GM12878 (cell line): ENCODE measurements around the gene SULT2B1. TPM values are rescaled to one million over a fixed set of nuclear protein-coding genes. Genes with fewer than 3 reads are reported as not detected.

ENCODE experiments used
- ATAC-seq: fragments of 200-7000 bp; cut with Tn5 transposase; 3 replicates; pipeline ENCODE4 v1.9.1; 2020; ENCODE audit warnings: mild to moderate bottlenecking, moderate library complexity
- BruUV-seq: library from RNA; stranded (reverse); fragments of 400-500 nt; replicated peaks from 2 replicates; lab custom pipeline; 2021; lab: Mats Ljungman, UMichigan
- CTCF ChIA-PET: fragments of 300-600 bp; sonication (Branson Sonifier 250); formaldehyde crosslinking; extraction: SDS; loops from one replicate; lab custom pipeline; 2021; ENCODE audit warnings: inconsistent platforms; lab: Yijun Ruan, JAX
- POLR2A ChIA-PET: fragments of 350-600 bp; formaldehyde crosslinking; extraction: SDS; loops from one replicate; lab custom pipeline; 2021; ENCODE audit warnings: inconsistent platforms; lab: Charles Lee
- RAD21 ChIA-PET: fragments of 300-600 bp; sonication (Branson Sonifier 250); formaldehyde crosslinking; loops from one replicate; lab custom pipeline; 2023; ENCODE audit warnings: antibody characterized with exemption; ENCODE audit not compliant: unreplicated experiment; lab: Charles Lee
- SMC1A ChIA-PET: fragments of 300-600 bp; sonication (Branson Sonifier 250); formaldehyde crosslinking; loops from one replicate; lab custom pipeline; 2023; ENCODE audit not compliant: unreplicated experiment, uncharacterized antibody; lab: Charles Lee
- DNase-seq: peaks from one replicate; pipeline ENCODE4 v3.0.0-alpha.2; 2011; ENCODE audit warnings: low read depth, low spot score
- FAIRE-seq: peaks from 3 replicates; lab custom pipeline; 2011; peaks lifted over from hg19 to GRCh38; lab: Jason Lieb, UNC
- H2AFZ ChIP-seq: 2 replicates; pipeline ENCODE4 v1.6.0; 2011; ENCODE audit warnings: low read depth, low read length, control low read depth; ENCODE audit not compliant: control insufficient read depth
- H3K27ac ChIP-seq: 2 replicates; pipeline ENCODE4 v1.5.1; 2011; ENCODE audit warnings: control low read depth; ENCODE audit not compliant: control insufficient read depth, insufficient read depth
- H3K27me3 ChIP-seq, 2 experiments: replicated peaks in 1 of 2; 2 replicates each; pipeline versions ENCODE4 v1.6.0 to v1.6.1; 2011; ENCODE audit warnings: low read length in 1 of 2; ENCODE audit not compliant: control insufficient read depth in 2 of 2, insufficient read depth in 2 of 2
- H3K36me3 ChIP-seq, 2 experiments: 2 replicates each; pipeline ENCODE4 v1.5.1; 2011; ENCODE audit warnings: low read length in 1 of 2; ENCODE audit not compliant: control insufficient read depth in 2 of 2, insufficient read depth in 2 of 2
- H3K4me1 ChIP-seq: 2 replicates; pipeline ENCODE4 v1.6.1; 2011; ENCODE audit warnings: mild to moderate bottlenecking, low read length, moderate library complexity, mixed read lengths; ENCODE audit not compliant: control insufficient read depth, insufficient read depth
- H3K4me2 ChIP-seq: 2 replicates; pipeline ENCODE4 v1.6.0; 2011; ENCODE audit warnings: control low read depth; ENCODE audit not compliant: control insufficient read depth, insufficient read depth
- H3K4me3 ChIP-seq: fragments of 200-600 bp; sonication (generic); 2 replicates; pipeline ENCODE4 v1.5.1; 2016
- H3K79me2 ChIP-seq: 2 replicates; pipeline ENCODE4 v1.6.0; 2011; ENCODE audit warnings: low read length; ENCODE audit not compliant: control insufficient read depth, insufficient read depth
- H3K9ac ChIP-seq: 2 replicates; pipeline ENCODE4 v1.8.0; 2011; ENCODE audit warnings: low read length, control low read depth, mixed read lengths; ENCODE audit not compliant: control insufficient read depth, insufficient read depth
- H3K9me3 ChIP-seq: replicated peaks from 3 replicates; pipeline ENCODE4 v1.5.1; 2011; ENCODE audit warnings: mild to moderate bottlenecking, low read length; ENCODE audit not compliant: control insufficient read depth, insufficient read depth
- H4K20me1 ChIP-seq: 2 replicates; pipeline ENCODE4 v1.6.0; 2011; ENCODE audit not compliant: control insufficient read depth, insufficient read depth
- BCL11A ChIP-seq: IDR thresholded peaks from 2 replicates; pipeline ENCODE4 v1.6.1; 2011; ENCODE audit warnings: low read depth, low read length
- BHLHE40 ChIP-seq, 2 experiments: fragments of 450-650 bp in 1 of 2; IDR thresholded peaks; 2 replicates each; pipeline ENCODE4 v1.6.1; 2011 to 2017; ENCODE audit warnings: low read depth in 2 of 2, borderline replicate concordance in 1 of 2, improper control_type of control experiment in 1 of 2, low read length in 1 of 2, mild to moderate bottlenecking in 1 of 2
- CREB1 ChIP-seq: IDR thresholded peaks from 2 replicates; pipeline ENCODE4 v1.6.1; 2012; ENCODE audit warnings: low read depth, mild to moderate bottlenecking, inconsistent platforms
- HDAC2 ChIP-seq: fragments of 200-600 bp; sonication (generic); IDR thresholded peaks from 2 replicates; pipeline ENCODE4 v1.6.1; 2017
- HDGF ChIP-seq: fragments of 450-650 bp; IDR thresholded peaks from 2 replicates; pipeline ENCODE4 v1.6.1; 2016; ENCODE audit warnings: antibody characterized with exemption
- KLF5 ChIP-seq: fragments of 450-650 bp; IDR thresholded peaks from 2 replicates; pipeline ENCODE4 v1.6.1; 2014; ENCODE audit warnings: mild to moderate bottlenecking; ENCODE audit not compliant: partially characterized antibody
- LARP7 ChIP-seq: fragments of 450-650 bp; IDR thresholded peaks from 2 replicates; pipeline ENCODE4 v1.6.1; 2017; ENCODE audit warnings: mild to moderate bottlenecking
- NR2F1 ChIP-seq: fragments of 450-650 bp; conservative IDR thresholded peaks from 2 replicates; pipeline ENCODE4 v1.6.1; 2017; ENCODE audit warnings: mild to moderate bottlenecking
- POLR2AphosphoS5 ChIP-seq: IDR thresholded peaks from 2 replicates; pipeline ENCODE4 v1.6.1; 2011; ENCODE audit warnings: mild to moderate bottlenecking, low read length, inconsistent platforms
- RAD21 ChIP-seq: IDR thresholded peaks from 2 replicates; pipeline ENCODE4 v1.6.1; 2011; ENCODE audit warnings: mild to moderate bottlenecking, low read depth, low read length, moderate library complexity; ENCODE audit not compliant: insufficient read depth
- RB1 ChIP-seq: fragments of 450-650 bp; formaldehyde crosslinking; IDR thresholded peaks from 2 replicates; pipeline ENCODE4 v1.6.1; 2017; ENCODE audit warnings: mild to moderate bottlenecking, borderline replicate concordance
- TCF12 ChIP-seq: IDR thresholded peaks from 2 replicates; pipeline ENCODE4 v1.6.1; 2011; ENCODE audit warnings: low read depth, mild to moderate bottlenecking, low read length
- ZNF217 ChIP-seq: fragments of 450-650 bp; IDR thresholded peaks from 2 replicates; pipeline ENCODE4 v1.6.1; 2017; ENCODE audit warnings: antibody characterized with exemption, mild to moderate bottlenecking
- ZSCAN29 ChIP-seq: fragments of 450-650 bp; IDR thresholded peaks from 2 replicates; pipeline ENCODE4 v1.6.1; 2017; ENCODE audit warnings: mild to moderate bottlenecking, moderate library complexity
- WGBS: methylation state at CpG from one replicate; pipeline ENCODE4 v1.1.6; 2016; ENCODE audit warnings: low lambda C conversion rate; ENCODE audit not compliant: insufficient replicate concordance, insufficient coverage; ENCODE audit errors: missing lambda C conversion rate; 5-methylcytosine and 5-hydroxymethylcytosine counted together
- in situ Hi-C: fragments of 300-500 bp; cut with MboI; formaldehyde crosslinking; loops from 9 replicates; pipeline ENCODE4 v1.14.3; 2018; ENCODE audit warnings: mixed read lengths
- intact Hi-C: fragments of 100-400 bp; cut with micrococcal nuclease; formaldehyde crosslinking; loops from one replicate; pipeline ENCODE4 v1.14.2; 2022; ENCODE audit not compliant: unreplicated experiment
- polyA plus RNA-seq, 11 experiments: library from polyadenylated mRNA; depleted of rRNA in 4 of 11; unstranded in 6 of 11; stranded (reverse) in 5 of 11; fragments of >200 nt; fragmentation: Nextera tagmentation in 4 of 11; fragmentation: Illumina TruSeq in 1 of 11; extraction: Ambion mirVana in 4 of 11; extraction: Trizol in 1 of 11; gene quantifications; 1 replicate in 1 of 11; 2 replicates in 10 of 11; pipeline versions ENCODE4 v1.2.1 to v1.2.3, GENCODE V29; 2011 to 2016; ENCODE audit warnings: inconsistent platforms in 2 of 11, missing spikeins in 2 of 11, low read depth in 1 of 11
- total RNA-seq, 4 experiments: library from RNA; depleted of rRNA in 3 of 4; stranded (reverse); fragments of >200 nt in 3 of 4; fragmentation: Illumina TruSeq in 1 of 4; extraction: Trizol in 1 of 4; gene quantifications; 2 replicates each; pipeline versions ENCODE4 v1.2.1 to v1.2.3, GENCODE V29; 2013 to 2021
- TF ChIP-seq, protein P1 (sequence below): fragments of 450-650 bp; IDR thresholded peaks from 2 replicates; pipeline ENCODE4 v1.6.1; 2016; ENCODE audit warnings: mild to moderate bottlenecking
- TF ChIP-seq, protein P2 (sequence below): fragments of 450-650 bp; IDR thresholded peaks from 2 replicates; pipeline ENCODE4 v1.6.1; 2016; ENCODE audit warnings: mild to moderate bottlenecking
- TF ChIP-seq, protein P3 (sequence below), 3 experiments: IDR thresholded peaks in 2 of 3; conservative IDR thresholded peaks in 1 of 3; 2 replicates each; pipeline ENCODE4 v1.5.1; 2011; ENCODE audit warnings: low read depth in 3 of 3, low read length in 3 of 3, mild to moderate bottlenecking in 3 of 3, control low read depth in 2 of 3, moderate library complexity in 2 of 3, inconsistent platforms in 1 of 3, mixed read lengths in 1 of 3; ENCODE audit not compliant: control insufficient read depth in 2 of 3, insufficient read depth in 1 of 3; ENCODE audit errors: extremely low read depth in 1 of 3
- TF ChIP-seq, protein P4 (sequence below): fragments of 450-650 bp; IDR thresholded peaks from 2 replicates; pipeline ENCODE4 v1.6.1; 2017; ENCODE audit warnings: borderline replicate concordance

SULT2B1 gene
- total and polyA plus RNA-seq, 10 of the 15 experiments (the other 5 are each of a cell fraction or from before 2014, with no cell fraction given) = 0.11 to 0.14 TPM; not detected in 8

DNA sequence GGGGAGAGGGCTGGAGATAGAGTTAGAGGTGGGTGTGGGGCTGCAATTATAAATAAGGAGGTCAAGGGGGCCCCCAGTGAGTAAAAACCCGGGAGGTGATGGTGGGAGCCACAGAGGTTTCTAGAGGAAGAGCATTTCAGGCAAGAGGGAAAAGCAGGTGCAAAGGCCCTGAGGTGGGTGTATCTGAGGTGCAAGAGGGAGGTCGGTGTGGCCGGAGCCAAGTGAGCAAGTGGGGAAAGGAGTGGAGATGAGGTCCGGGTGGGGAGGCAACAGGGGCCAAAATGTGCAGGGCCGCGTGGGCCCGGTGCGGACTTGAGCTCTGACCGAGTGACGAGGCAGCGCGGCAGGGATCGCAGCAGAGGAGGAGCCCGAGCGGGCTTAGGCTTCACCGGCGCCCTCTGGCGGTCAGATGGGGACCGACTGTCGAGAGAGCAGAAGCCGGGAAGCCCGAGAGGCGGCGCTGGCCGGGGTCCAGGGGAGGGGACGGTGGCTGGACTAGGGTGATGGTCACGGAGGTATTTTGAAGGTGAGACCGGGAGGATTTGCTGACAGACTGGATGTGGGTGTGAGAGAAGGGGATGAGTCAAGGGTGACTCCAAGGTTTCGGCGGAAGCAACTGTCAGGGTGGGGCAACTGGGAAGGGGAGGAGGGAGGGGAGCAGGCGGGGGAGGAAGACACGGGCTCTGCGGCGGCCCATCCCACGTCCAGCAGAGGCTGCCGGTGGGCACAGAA is 36.9 kb downstream of the SULT2B1 start:
- Histone ChIP-seq H3K9me3 (no peaks in the 10 kb centered on the region), H3K36me3 (no peaks in the 10 kb centered on the region), H2AFZ (peak overlapping the region; percentile 72), H3K4me1 (peaks cover 4% of the 10 kb centered on the region), H3K79me2 (no peaks in the 10 kb centered on the region), H3K4me2 (peak overlapping the region; percentile 77), H3K4me3 (no peak overlapping the region), H3K9ac (no peak overlapping the region), H3K27ac (no peak overlapping the region), H3K27me3 (peaks cover 0 to 2% of the 10 kb centered on the region in 2 experiments; a peak in 1 of 4 replicates), H4K20me1 (no peaks in the 10 kb centered on the region)
- FAIRE-seq (peak; percentile 27), DNase-seq (no peak), ATAC-seq (peak; percentile 92)
- in situ Hi-C loops = loop anchor here (5.0 kb wide), 1 partner anchor 272 kb away; no protein-coding TSS in a partner anchor
- ChIA-PET RAD21 (interaction anchor here (0.6 to 6.8 kb wide), 4 partner anchors 82 to 322 kb away, joined by 3 to 69 read pairs (median 4); no protein-coding TSS in a partner anchor), POLR2A (no interaction called here), CTCF (interaction anchor here (0.6 to 9.9 kb wide), 12 partner anchors 9 to 350 kb away, joined by 3 to 155 read pairs (median 3); no protein-coding TSS in a partner anchor), SMC1A (interaction anchor here (0.7 to 0.8 kb wide), 2 partner anchors 20 kb away, joined by 3 read pairs; no protein-coding TSS in a partner anchor)
- intact Hi-C loops = no loop called here
- 7% methylated on average over 27 of the region's 36 CpGs for WGBS
- BruUV-seq = no TSS peak
- no peak for TF ChIP-seq NR2F1
- TF ChIP-seq KLF5 = peak; percentile 62
- TF ChIP-seq LARP7 = 0 out of 2 replicates have a peak, but pooled peaks have one; percentile 48
- TF ChIP-seq, protein P1, sequence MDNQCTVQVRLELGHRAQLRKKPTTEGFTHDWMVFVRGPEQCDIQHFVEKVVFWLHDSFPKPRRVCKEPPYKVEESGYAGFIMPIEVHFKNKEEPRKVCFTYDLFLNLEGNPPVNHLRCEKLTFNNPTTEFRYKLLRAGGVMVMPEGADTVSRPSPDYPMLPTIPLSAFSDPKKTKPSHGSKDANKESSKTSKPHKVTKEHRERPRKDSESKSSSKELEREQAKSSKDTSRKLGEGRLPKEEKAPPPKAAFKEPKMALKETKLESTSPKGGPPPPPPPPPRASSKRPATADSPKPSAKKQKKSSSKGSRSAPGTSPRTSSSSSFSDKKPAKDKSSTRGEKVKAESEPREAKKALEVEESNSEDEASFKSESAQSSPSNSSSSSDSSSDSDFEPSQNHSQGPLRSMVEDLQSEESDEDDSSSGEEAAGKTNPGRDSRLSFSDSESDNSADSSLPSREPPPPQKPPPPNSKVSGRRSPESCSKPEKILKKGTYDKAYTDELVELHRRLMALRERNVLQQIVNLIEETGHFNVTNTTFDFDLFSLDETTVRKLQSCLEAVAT = peak; percentile 57; the same call in 1 of the 2 replicates
- peak; percentile 44; the same call in 1 of the 2 replicates for TF ChIP-seq CREB1
- peak; percentile 51 for TF ChIP-seq RAD21
- 0 out of 2 replicates have a peak, but pooled peaks have one; percentile 9 for TF ChIP-seq TCF12
- TF ChIP-seq ZNF217 = peak; percentile 84; the same call in 1 of the 2 replicates
- TF ChIP-seq, protein P2, sequence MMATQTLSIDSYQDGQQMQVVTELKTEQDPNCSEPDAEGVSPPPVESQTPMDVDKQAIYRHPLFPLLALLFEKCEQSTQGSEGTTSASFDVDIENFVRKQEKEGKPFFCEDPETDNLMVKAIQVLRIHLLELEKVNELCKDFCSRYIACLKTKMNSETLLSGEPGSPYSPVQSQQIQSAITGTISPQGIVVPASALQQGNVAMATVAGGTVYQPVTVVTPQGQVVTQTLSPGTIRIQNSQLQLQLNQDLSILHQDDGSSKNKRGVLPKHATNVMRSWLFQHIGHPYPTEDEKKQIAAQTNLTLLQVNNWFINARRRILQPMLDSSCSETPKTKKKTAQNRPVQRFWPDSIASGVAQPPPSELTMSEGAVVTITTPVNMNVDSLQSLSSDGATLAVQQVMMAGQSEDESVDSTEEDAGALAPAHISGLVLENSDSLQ = 0 out of 2 replicates have a peak, but pooled peaks have one; percentile 16
- 0 out of 2 replicates have a peak, but pooled peaks have one; percentile 55 for TF ChIP-seq RB1
- TF ChIP-seq, protein P3, sequence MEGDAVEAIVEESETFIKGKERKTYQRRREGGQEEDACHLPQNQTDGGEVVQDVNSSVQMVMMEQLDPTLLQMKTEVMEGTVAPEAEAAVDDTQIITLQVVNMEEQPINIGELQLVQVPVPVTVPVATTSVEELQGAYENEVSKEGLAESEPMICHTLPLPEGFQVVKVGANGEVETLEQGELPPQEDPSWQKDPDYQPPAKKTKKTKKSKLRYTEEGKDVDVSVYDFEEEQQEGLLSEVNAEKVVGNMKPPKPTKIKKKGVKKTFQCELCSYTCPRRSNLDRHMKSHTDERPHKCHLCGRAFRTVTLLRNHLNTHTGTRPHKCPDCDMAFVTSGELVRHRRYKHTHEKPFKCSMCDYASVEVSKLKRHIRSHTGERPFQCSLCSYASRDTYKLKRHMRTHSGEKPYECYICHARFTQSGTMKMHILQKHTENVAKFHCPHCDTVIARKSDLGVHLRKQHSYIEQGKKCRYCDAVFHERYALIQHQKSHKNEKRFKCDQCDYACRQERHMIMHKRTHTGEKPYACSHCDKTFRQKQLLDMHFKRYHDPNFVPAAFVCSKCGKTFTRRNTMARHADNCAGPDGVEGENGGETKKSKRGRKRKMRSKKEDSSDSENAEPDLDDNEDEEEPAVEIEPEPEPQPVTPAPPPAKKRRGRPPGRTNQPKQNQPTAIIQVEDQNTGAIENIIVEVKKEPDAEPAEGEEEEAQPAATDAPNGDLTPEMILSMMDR (IDR thresholded peaks at IDR 0.05 in 2 of 3, conservative IDR thresholded peaks at IDR 0.05 in 1 of 3; ENCODE audit: control insufficient read depth in 2 of 3, extremely low read depth in 1 of 3, insufficient read depth in 1 of 3, low read depth in 3 of 3, low read length in 3 of 3) = peak; percentile 93 to 97 (median 94)
- TF ChIP-seq HDAC2 = 0 out of 2 replicates have a peak, but pooled peaks have one; percentile 77
- TF ChIP-seq, protein P4, sequence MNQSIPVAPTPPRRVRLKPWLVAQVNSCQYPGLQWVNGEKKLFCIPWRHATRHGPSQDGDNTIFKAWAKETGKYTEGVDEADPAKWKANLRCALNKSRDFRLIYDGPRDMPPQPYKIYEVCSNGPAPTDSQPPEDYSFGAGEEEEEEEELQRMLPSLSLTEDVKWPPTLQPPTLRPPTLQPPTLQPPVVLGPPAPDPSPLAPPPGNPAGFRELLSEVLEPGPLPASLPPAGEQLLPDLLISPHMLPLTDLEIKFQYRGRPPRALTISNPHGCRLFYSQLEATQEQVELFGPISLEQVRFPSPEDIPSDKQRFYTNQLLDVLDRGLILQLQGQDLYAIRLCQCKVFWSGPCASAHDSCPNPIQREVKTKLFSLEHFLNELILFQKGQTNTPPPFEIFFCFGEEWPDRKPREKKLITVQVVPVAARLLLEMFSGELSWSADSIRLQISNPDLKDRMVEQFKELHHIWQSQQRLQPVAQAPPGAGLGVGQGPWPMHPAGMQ = no peak
- no peak for TF ChIP-seq ZSCAN29
- peak; percentile 82 for TF ChIP-seq HDGF
- no peak for TF ChIP-seq POLR2AphosphoS5
- peak in 1 of 2 experiments; percentile 26; a peak in 1 of 4 replicates for TF ChIP-seq BHLHE40 (IDR thresholded peaks at IDR 0.05; ENCODE audit: borderline replicate concordance in 1 of 2, low read depth in 2 of 2, low read length in 1 of 2)
- 0 out of 2 replicates have a peak, but pooled peaks have one; percentile 3 for TF ChIP-seq BCL11A
